Body of pancreas (tissue), 4 donors: ENCODE data around the gene SYNE3. TPM values are rescaled to one million over a fixed set of nuclear protein-coding genes. Genes with fewer than 3 reads are reported as not detected.

Experiments
- ATAC-seq: fragments of 150-250 bp; one replicate; pipeline ENCODE4 v1.9.1; 2016
- DNase-seq, 4 donors: peaks; one replicate each; pipeline ENCODE4 v3.0.0-alpha.2; 2019
- H3K27ac ChIP-seq, 4 donors: fragments of 200-600 bp; sonication (generic); 1 replicate in 3 of 4; 2 replicates in 1 of 4; pipeline versions ENCODE4 v1.5.1 to v1.6.1; 2016 to 2019; ENCODE audit warnings: mild to moderate bottlenecking in 1 of 4, mixed read lengths in 1 of 4, moderate library complexity in 1 of 4
- H3K27me3 ChIP-seq, 2 donors: fragments of 200-600 bp; sonication (generic); one replicate each; pipeline ENCODE4 v1.6.0; 2016; ENCODE audit warnings: mild to moderate bottlenecking in 1 of 2
- H3K36me3 ChIP-seq, 2 donors: fragments of 200-600 bp; sonication (generic); replicated peaks in 1 of 2; 2 replicates each; pipeline ENCODE4 v1.5.1; 2016; ENCODE audit warnings: low read depth in 2 of 2; ENCODE audit not compliant: insufficient read depth in 1 of 2
- H3K4me1 ChIP-seq: fragments of 200-600 bp; sonication (generic); one replicate; pipeline ENCODE4 v1.6.0; 2016
- H3K4me3 ChIP-seq, 2 donors: fragments of 200-600 bp; sonication (generic); 1 replicate in 1 of 2; 2 replicates in 1 of 2; pipeline ENCODE4 v1.5.1; 2016 to 2019
- H3K9me3 ChIP-seq, 3 donors: fragments of 200-600 bp; sonication (generic); 1 replicate in 2 of 3; 2 replicates in 1 of 3; pipeline ENCODE4 v1.5.1; 2016
- POLR2A ChIP-seq, 3 donors: fragments of 450-650 bp; IDR thresholded peaks; one replicate each; pipeline ENCODE4 v1.6.1; 2016; ENCODE audit warnings: antibody characterized with exemption in 3 of 3, mild to moderate bottlenecking in 2 of 3
- WGBS, 2 donors: methylation state at CpG; one replicate each; pipeline ENCODE4 v1.1.5; 2017; 5-methylcytosine and 5-hydroxymethylcytosine counted together
- intact Hi-C: fragments of 100-400 bp; cut with DNase I; formaldehyde crosslinking; loops from one replicate; pipeline ENCODE4 v1.15.1; 2023
- total RNA-seq, 2 donors: library from RNA; depleted of rRNA; stranded (reverse); fragments of >200 nt; gene quantifications; one replicate each; pipeline ENCODE4 v1.1.0, GENCODE V29; 2016
- TF ChIP-seq, protein P1 (sequence below), 7 experiments: fragments of 450-650 bp in 4 of 7; fragments of 200-600 bp in 3 of 7; sonication (generic) in 3 of 7; IDR thresholded peaks; one replicate each; pipeline ENCODE4 v1.5.1; 2016 to 2019; ENCODE audit warnings: antibody characterized with exemption in 7 of 7

The SYNE3 gene, protein sequence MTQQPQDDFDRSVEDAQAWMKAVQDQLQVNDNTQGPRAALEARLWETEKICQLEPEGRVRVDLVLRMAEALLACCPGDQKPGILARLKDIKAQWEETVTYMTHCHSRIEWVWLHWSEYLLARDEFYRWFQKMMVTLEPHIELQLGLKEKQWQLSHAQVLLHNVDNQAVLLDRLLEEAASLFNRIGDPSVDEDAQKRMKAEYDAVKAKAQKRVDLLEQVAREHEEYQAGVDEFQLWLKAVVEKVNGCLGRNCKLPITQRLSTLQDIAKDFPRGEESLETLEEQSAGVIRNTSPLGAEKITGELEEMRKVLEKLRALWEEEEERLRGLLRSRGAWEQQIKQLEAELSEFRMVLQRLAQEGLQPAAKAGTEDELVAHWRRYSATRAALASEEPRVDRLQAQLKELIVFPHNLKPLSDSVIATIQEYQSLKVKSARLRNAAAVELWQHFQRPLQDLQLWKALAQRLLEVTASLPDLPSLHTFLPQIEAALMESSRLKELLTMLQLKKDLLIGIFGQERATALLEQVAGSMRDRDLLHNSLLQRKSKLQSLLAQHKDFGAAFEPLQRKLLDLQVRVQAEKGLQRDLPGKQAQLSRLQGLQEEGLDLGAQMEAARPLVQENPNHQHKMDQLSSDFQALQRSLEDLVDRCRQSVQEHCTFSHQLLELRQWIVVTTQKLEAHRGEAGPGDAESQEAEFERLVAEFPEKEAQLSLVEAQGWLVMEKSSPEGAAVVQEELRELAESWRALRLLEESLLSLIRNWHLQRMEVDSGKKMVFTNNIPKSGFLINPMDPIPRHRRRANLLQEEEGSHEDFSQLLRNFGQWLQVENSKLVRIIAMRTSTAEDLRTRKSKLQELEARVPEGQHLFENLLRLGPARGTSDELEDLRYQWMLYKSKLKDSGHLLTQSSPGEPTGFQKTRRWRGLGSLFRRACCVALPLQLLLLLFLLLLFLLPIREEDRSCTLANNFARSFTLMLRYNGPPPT
- total RNA-seq: 1 to 10 TPM; 7.0 to 7.3 TPM

GRCh38 chr14:95516554-95517181 is at the start of gene SYNE3:
TSS of gene SYNE3 (minus strand) at chr14:95516650. CDS start at chr14:95475821, 40,829 bp downstream.
- no peaks in the 10 kb centered on the region for H3K9me3 ChIP-seq
- ATAC-seq (peak; percentile 62), DNase-seq (peak in 2 of 4 donors; percentile 50 to 51)
- no peaks in the 10 kb centered on the region for H3K27me3 ChIP-seq
- H3K27ac ChIP-seq: peak within 1 kb of the TSS; percentile 19 to 61 (median 22)
- H3K4me3 ChIP-seq: peak within 1 kb of the TSS; percentile 32 to 48
- WGBS, 2 donors: 7 to 21% methylated on average over 15 to 45 of the region's 60 CpGs
- no peaks in the 10 kb centered on the region for H3K36me3 ChIP-seq
- TF ChIP-seq, protein P1, sequence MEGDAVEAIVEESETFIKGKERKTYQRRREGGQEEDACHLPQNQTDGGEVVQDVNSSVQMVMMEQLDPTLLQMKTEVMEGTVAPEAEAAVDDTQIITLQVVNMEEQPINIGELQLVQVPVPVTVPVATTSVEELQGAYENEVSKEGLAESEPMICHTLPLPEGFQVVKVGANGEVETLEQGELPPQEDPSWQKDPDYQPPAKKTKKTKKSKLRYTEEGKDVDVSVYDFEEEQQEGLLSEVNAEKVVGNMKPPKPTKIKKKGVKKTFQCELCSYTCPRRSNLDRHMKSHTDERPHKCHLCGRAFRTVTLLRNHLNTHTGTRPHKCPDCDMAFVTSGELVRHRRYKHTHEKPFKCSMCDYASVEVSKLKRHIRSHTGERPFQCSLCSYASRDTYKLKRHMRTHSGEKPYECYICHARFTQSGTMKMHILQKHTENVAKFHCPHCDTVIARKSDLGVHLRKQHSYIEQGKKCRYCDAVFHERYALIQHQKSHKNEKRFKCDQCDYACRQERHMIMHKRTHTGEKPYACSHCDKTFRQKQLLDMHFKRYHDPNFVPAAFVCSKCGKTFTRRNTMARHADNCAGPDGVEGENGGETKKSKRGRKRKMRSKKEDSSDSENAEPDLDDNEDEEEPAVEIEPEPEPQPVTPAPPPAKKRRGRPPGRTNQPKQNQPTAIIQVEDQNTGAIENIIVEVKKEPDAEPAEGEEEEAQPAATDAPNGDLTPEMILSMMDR (IDR thresholded peaks at IDR 0.05): no peak
- no peak for TF ChIP-seq POLR2A (IDR thresholded peaks at IDR 0.05)
- intact Hi-C loops: no loop called here
- peaks cover 25% of the 10 kb centered on the region for H3K4me1 ChIP-seq

DNA sequence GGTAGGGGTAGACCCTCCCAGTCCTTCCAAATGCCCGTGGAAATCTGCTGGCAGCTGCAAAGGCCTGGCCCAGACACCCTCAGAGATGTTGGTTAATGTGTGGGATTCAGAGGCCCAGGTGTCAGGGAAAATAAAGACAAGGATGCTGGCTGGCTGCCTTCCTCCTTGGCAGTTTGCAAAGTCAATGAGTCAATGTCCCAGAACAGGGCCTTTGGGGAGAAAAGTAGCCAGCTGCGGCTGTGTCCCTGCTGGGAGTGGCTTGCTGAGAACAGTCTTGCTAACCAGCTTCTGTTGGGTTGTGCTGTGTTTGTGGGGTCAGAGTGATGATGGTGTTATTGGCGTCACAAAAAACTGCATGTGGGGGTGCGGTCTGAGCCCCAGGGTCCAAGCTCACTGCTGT is 47.6 kb upstream of the SYNE3 start:
- no peak for ATAC-seq
- intact Hi-C loops: loop anchor here (5.0 kb wide), 2 partner anchors 208 to 428 kb away; no protein-coding TSS in a partner anchor

DNA sequence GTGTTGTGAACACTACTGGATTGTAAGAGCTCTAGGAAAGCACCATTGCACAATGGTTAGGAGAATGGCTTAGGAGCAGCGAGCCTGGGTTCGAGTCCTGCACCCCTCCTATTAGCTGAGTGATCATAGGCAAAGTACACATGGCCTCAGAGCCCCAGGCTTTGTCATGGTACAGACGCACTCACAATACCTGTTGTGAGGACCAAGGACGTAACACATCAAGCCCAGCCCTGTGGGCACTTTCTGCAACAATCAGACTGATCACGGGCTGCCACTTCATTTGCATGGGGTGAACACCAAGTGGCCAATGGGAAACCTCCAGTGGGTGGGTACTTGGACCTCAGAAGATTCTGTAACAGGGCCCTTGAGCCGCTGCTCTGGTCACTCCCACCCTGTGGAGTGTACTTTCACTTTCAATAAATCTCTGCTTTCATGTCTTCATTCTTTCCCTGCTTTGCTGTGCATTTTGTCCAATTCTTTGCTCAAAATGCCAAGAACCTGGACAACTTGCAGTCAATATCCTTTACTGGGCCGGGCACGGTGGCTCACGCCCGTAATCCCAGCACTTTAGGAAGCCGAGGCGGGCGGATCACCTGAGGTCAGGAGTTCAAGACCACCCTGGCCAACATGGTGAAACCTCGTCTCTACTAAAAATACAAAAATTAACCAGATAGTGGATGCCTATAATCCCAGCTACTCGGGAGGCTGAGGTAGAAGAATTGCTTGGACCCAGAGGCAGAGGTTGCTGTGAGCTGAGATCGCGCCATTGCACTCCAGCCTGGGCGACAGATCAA is 46.6 kb upstream of the SYNE3 start:
- ATAC-seq: no peak
- Histone ChIP-seq H3K27me3 (no peaks in the 10 kb centered on the region), H3K4me3 (no peak overlapping the region), H3K9me3 (no peaks in the 10 kb centered on the region), H3K27ac (no peak overlapping the region), H3K36me3 (no peaks in the 10 kb centered on the region), H3K4me1 (peaks cover 17% of the 10 kb centered on the region)
- TF ChIP-seq POLR2A (IDR thresholded peaks at IDR 0.05): no peak
- TF ChIP-seq, protein P1 (IDR thresholded peaks at IDR 0.05): no peak
- intact Hi-C loops: loop anchor here (5.0 kb wide), 2 partner anchors 209 to 429 kb away; no protein-coding TSS in a partner anchor
- WGBS, 2 donors: 78 to 81% methylated on average over 16 to 18 of the region's 18 CpGs
- DNase-seq: no peak

More for the DNA sequence above, 47.6 kb upstream of the SYNE3 start:
- peak; percentile 43 to 90 (median 80) for DNase-seq
- Histone ChIP-seq H3K27me3 (no peaks in the 10 kb centered on the region), H3K9me3 (no peaks in the 10 kb centered on the region), H3K27ac (peak overlapping the region in 3 of 4 donors; percentile 45 to 69 (median 67)), H3K36me3 (no peaks in the 10 kb centered on the region), H3K4me1 (peaks cover 15% of the 10 kb centered on the region), H3K4me3 (no peak overlapping the region)
- TF ChIP-seq, protein P1 (IDR thresholded peaks at IDR 0.05): no peak
- TF ChIP-seq POLR2A (IDR thresholded peaks at IDR 0.05): no peak
- 42 to 43% methylated on average over 3 to 4 of the region's 4 CpGs for WGBS, 2 donors

- Histone ChIP-seq H3K4me1 (peaks cover 12% of the 10 kb centered on the region), H3K27me3 (no peaks in the 10 kb centered on the region), H3K4me3 (no peak overlapping the region), H3K27ac (no peak overlapping the region), H3K36me3 (no peaks in the 10 kb centered on the region), H3K9me3 (no peaks in the 10 kb centered on the region)
- intact Hi-C loops: loop anchor here (5.0 kb wide), 2 partner anchors 211 to 431 kb away; no protein-coding TSS in a partner anchor
- WGBS, 2 donors: 2 to 5% methylated on average over 14 of the region's 14 CpGs
- ATAC-seq (peak; percentile 95), DNase-seq (peak; percentile 92 to 96 (median 94))
- TF ChIP-seq, protein P1 (IDR thresholded peaks at IDR 0.05): peak; percentile 96 to 100 (median 100)
- TF ChIP-seq POLR2A (IDR thresholded peaks at IDR 0.05): no peak
Measured at GRCh38 chr14:95561001-95561412, 44.6 kb upstream of the SYNE3 start.
